ENCODE measurements around the gene POLE.

POLE gene

GRCh38 chr12:132653567-132654290 is 33.4 kb downstream of the POLE start:
- DNase-seq (ENCODE audit: low read depth) = no peak

- DNase-seq (ENCODE audit: low read depth) = no peak
Measured at GRCh38 chr12:132651444-132652100, 35.6 kb downstream of the POLE start.

- no peak for DNase-seq (ENCODE audit: low read depth)
Measured at GRCh38 chr12:132649226-132649945, 37.8 kb downstream of the POLE start.

GRCh38 chr12:132648616-132649225 is 38.4 kb downstream of the POLE start:
- DNase-seq (ENCODE audit: low read depth) = no peak

GRCh38 chr12:132647858-132648257 is 39.3 kb downstream of the POLE start:
- DNase-seq (ENCODE audit: low read depth) = no peak

GRCh38 chr12:132646850-132647249 is 40.3 kb downstream of the POLE start:
- DNase-seq (ENCODE audit: low read depth) = no peak

- DNase-seq (ENCODE audit: low read depth) = no peak
Measured at GRCh38 chr12:132642846-132643835, 44.0 kb downstream of the POLE start.

- DNase-seq (ENCODE audit: low read depth) = no peak
Measured at GRCh38 chr12:132641811-132642650, 45.1 kb downstream of the POLE start.

GRCh38 chr12:132640936-132641335 is 46.2 kb downstream of the POLE start:
- DNase-seq (ENCODE audit: low read depth) = no peak

- no peak for DNase-seq (ENCODE audit: low read depth)
Measured at GRCh38 chr12:132639956-132640520, 47.1 kb downstream of the POLE start.

GRCh38 chr12:132638541-132639408 is 48.4 kb downstream of the POLE start:
- DNase-seq (ENCODE audit: low read depth) = no peak

GRCh38 chr12:132637811-132638210 is 49.3 kb downstream of the POLE start:
- DNase-seq (ENCODE audit: low read depth) = no peak

- no peak for DNase-seq (ENCODE audit: low read depth)
Measured at GRCh38 chr12:132635076-132635955, 51.8 kb downstream of the POLE start.

GRCh38 chr12:132634411-132634990 is 52.6 kb downstream of the POLE start:
- DNase-seq (ENCODE audit: low read depth) = no peak

GRCh38 chr12:132633901-132634300 is 53.2 kb downstream of the POLE start:
- DNase-seq (ENCODE audit: low read depth) = no peak

- no peak for DNase-seq (ENCODE audit: low read depth)
Measured at GRCh38 chr12:132633398-132633797, 53.7 kb downstream of the POLE start.

GRCh38 chr12:132632521-132633228 is 54.5 kb downstream of the POLE start:
- DNase-seq (ENCODE audit: low read depth) = no peak
